ENCODE data around the gene DGCR6L.

DNA sequence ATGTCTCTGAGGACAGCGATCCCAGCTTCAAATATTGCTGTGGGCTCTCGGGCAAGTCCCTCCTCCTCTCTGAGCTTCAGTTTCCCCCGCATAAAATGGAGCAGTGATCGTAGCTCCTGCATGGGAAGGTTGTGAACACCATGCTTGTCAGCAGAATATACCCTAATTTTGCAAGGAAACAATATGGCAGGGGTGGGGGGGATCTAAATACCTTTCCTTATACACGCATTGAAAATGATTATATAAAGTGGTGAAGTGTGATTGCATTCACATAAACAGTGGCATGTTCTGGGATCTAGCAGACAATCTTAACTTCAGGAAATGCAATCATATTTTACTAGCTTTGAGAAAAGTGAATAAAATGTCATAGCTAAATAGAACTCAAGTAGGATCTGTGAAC, 27.8 kb downstream of the DGCR6L start:
- TF ChIP-seq, protein P1, sequence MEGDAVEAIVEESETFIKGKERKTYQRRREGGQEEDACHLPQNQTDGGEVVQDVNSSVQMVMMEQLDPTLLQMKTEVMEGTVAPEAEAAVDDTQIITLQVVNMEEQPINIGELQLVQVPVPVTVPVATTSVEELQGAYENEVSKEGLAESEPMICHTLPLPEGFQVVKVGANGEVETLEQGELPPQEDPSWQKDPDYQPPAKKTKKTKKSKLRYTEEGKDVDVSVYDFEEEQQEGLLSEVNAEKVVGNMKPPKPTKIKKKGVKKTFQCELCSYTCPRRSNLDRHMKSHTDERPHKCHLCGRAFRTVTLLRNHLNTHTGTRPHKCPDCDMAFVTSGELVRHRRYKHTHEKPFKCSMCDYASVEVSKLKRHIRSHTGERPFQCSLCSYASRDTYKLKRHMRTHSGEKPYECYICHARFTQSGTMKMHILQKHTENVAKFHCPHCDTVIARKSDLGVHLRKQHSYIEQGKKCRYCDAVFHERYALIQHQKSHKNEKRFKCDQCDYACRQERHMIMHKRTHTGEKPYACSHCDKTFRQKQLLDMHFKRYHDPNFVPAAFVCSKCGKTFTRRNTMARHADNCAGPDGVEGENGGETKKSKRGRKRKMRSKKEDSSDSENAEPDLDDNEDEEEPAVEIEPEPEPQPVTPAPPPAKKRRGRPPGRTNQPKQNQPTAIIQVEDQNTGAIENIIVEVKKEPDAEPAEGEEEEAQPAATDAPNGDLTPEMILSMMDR (IDR thresholded peaks at IDR 0.05; ENCODE audit: low read depth, low read length, poor library complexity, severe bottlenecking) = no peak
- TF ChIP-seq EZH2phosphoT487 (IDR thresholded peaks at IDR 0.05; ENCODE audit: borderline replicate concordance, low read length) = no peak

Measured in DOHH2 (cell line).